ENCODE data around the gene ANKS6. TPM values are rescaled to one million over a fixed set of nuclear protein-coding genes. Genes with fewer than 3 reads are reported as not detected.

ANKS6 gene
- total RNA-seq (10 to 100 TPM; 10.7 to 75.0 (median 26.3) TPM), polyA plus RNA-seq (10 to 100 TPM; 16.8 to 20.2 (median 18.8) TPM)
- long read RNA-seq, donor 1, partial matches to known transcripts, result 0 of 2 reads
- long read RNA-seq, donor 1, other reads (novel, unspliced or antisense), result 0 of 2 reads
- long read RNA-seq, donor 2, partial matches to known transcripts, result 0 of 2 reads
- long read RNA-seq, donor 2, other reads (novel, unspliced or antisense), result 0 of 2 reads
- long read RNA-seq, donor 3, partial matches to known transcripts, result 7 of 7 reads
- long read RNA-seq, donor 3, other reads (novel, unspliced or antisense), result 0 of 7 reads
- long read RNA-seq, donor 4, result 0 reads
- long read RNA-seq, donor 5, partial matches to known transcripts, result 0 of 1 reads
- long read RNA-seq, donor 5, other reads (novel, unspliced or antisense), result 0 of 1 reads
- long read RNA-seq, donor 6, partial matches to known transcripts, result 26 of 28 reads
- long read RNA-seq, donor 6, other reads (novel, unspliced or antisense), result 0 of 28 reads
- long read RNA-seq, donor 7, full-length matches to known transcripts, result 3 of 3 reads
- long read RNA-seq, donor 7, partial matches to known transcripts, result 0 of 3 reads
- long read RNA-seq, donor 7, other reads (novel, unspliced or antisense), result 0 of 3 reads
- long read RNA-seq, donor 8, partial matches to known transcripts, result 0 of 1 reads
- long read RNA-seq, donor 8, other reads (novel, unspliced or antisense), result 0 of 1 reads
- long read RNA-seq, donor 9, result 0 reads
- long read RNA-seq, donor 10, result 0 reads

DNA sequence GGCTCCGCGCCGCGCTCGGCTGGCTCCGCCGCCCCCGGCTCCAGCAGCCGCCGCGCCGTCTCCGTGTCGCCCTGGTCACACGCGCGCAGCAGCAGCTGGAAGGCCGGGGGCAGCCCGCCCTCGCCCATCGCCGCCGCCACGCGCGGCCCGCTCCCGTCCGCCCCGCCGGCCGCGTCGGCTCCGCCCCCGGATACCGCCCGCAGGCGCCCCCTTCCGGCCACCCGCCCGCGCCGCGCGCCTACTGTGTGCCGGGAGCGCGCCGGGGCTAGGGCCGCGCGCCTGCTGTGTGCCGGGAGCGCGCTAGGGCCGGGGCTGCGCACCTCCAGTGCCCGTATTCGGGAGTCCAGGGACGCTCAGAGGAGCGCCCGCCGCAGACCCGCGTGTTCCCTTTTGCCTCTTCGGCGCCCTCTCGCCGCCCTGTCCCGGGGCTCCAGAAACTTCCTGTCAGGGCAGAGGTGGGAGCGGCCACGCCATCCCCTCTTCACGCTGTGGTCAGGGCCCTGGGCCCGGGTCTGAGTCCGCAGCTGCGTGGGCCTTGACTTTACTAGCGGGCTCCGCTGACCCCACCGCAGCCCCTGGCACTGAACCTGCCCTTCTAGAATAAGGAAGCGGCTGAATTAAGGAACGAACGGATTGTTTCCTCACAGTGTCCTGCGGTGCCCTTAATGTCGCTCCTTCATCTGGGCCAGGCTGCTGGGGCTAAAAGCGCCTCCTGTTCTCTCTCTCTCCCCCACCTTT, at the start of gene ANKS6:
ANKS6 (minus strand) TSS at position 192 of the 738 bp plus-strand sequence; CDS start at position 128, 64 bp downstream.
- peak within 1 kb of the TSS; percentile 83 to 89 (median 84) for H3K27ac ChIP-seq
- H3K27me3 ChIP-seq, result no peaks in the 10 kb centered on the region
- peaks cover 18 to 58% (median 38%) of the 10 kb centered on the region in 4 donors for H3K4me1 ChIP-seq
- TF ChIP-seq POLR2A (IDR thresholded peaks at IDR 0.05), result no peak
- no peak for TF ChIP-seq EP300 (IDR thresholded peaks at IDR 0.05)
- peak in 2 of 3 donors; percentile 21 to 31 for TF ChIP-seq POLR2AphosphoS5 (IDR thresholded peaks at IDR 0.05)
- TF ChIP-seq, protein P1, sequence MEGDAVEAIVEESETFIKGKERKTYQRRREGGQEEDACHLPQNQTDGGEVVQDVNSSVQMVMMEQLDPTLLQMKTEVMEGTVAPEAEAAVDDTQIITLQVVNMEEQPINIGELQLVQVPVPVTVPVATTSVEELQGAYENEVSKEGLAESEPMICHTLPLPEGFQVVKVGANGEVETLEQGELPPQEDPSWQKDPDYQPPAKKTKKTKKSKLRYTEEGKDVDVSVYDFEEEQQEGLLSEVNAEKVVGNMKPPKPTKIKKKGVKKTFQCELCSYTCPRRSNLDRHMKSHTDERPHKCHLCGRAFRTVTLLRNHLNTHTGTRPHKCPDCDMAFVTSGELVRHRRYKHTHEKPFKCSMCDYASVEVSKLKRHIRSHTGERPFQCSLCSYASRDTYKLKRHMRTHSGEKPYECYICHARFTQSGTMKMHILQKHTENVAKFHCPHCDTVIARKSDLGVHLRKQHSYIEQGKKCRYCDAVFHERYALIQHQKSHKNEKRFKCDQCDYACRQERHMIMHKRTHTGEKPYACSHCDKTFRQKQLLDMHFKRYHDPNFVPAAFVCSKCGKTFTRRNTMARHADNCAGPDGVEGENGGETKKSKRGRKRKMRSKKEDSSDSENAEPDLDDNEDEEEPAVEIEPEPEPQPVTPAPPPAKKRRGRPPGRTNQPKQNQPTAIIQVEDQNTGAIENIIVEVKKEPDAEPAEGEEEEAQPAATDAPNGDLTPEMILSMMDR (IDR thresholded peaks at IDR 0.05), result peak in 3 of 7 experiments; percentile 27 to 72 (median 28)
- 4 to 18% (median 8%) methylated on average over 12 to 86 of the region's 86 CpGs for WGBS, 5 donors
- H3K4me3 ChIP-seq, result peak within 1 kb of the TSS; percentile 68 to 79 (median 74)
- no peaks in the 10 kb centered on the region for H3K36me3 ChIP-seq
- intact Hi-C loops (cut with DNase I; ENCODE audit: low total_unique reads), result no loop called here
- DNase-seq, result peak; percentile 91 to 93
- peaks cover 0 to 6% (median 2%) of the 10 kb centered on the region in 4 donors for H3K9me3 ChIP-seq

DNA sequence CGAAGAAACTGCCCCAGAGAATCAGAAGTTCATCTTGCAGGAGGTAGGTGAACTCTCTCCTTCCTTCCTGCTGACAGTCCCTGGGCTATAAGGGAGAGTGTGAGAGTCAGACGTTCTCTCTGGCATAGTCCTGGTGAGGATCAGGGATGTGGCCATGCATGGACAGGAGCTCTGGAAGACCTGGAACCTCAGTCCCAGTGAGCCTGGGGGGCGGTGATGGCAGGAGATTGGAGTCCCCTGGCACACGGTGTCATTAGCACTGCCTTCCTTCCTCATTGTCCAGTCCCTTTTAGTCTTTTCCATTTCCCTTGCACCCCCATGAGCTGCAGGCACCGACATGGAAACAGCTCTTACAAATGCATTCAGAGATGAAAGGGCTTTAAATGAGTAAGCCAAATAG, 49.7 kb upstream of the ANKS6 start:
- TF ChIP-seq POLR2A (IDR thresholded peaks at IDR 0.05), result no peak
- TF ChIP-seq POLR2AphosphoS5 (IDR thresholded peaks at IDR 0.05), result no peak
- TF ChIP-seq, protein P1 (IDR thresholded peaks at IDR 0.05), result no peak
- TF ChIP-seq EP300 (IDR thresholded peaks at IDR 0.05), result no peak
- intact Hi-C loops (cut with DNase I; ENCODE audit: low total_unique reads), result no loop called here
- WGBS, 5 donors, result 82 to 89% (median 83%) methylated on average over 4 to 5 of the region's 5 CpGs

DNA sequence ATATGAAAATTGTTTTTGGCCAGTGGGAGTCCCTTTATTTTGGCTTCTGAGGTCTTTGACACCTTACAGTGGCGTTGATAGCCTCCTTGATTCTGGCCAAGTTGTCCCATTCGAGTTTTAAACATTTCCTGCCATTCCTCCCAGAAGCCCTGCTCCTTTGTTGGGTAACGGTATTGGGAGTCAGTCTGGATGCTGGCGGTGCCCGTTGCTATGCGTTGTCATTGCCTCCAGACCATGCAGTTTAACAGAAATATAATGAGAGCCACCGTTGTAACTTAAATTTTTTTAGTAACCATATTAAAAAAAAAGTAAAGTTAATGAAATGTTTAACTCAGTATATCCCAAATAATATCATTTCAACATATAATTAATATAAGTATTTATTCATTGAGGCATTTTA, 46.2 kb upstream of the ANKS6 start:
- no peak overlapping the region for H3K4me3 ChIP-seq
- DNase-seq, result no peak
- H3K4me1 ChIP-seq, result no peaks in the 10 kb centered on the region
- no peaks in the 10 kb centered on the region for H3K9me3 ChIP-seq
- peaks cover 17 to 73% (median 63%) of the 10 kb centered on the region in 4 donors for H3K36me3 ChIP-seq
- TF ChIP-seq, protein P1 (IDR thresholded peaks at IDR 0.05), result no peak
- TF ChIP-seq POLR2AphosphoS5 (IDR thresholded peaks at IDR 0.05) (no peak), POLR2A (IDR thresholded peaks at IDR 0.05) (no peak), EP300 (IDR thresholded peaks at IDR 0.05) (no peak)
- intact Hi-C loops (cut with DNase I; ENCODE audit: low total_unique reads), result no loop called here
- H3K27ac ChIP-seq, result no peak overlapping the region
- H3K27me3 ChIP-seq, result no peaks in the 10 kb centered on the region
- WGBS, 5 donors, result 86 to 89% (median 87%) methylated on average over 7 of the region's 7 CpGs

More for the DNA sequence above, 49.7 kb upstream of the ANKS6 start:
- Histone ChIP-seq H3K36me3 (peaks cover 9 to 38% (median 29%) of the 10 kb centered on the region in 4 donors), H3K27me3 (no peaks in the 10 kb centered on the region), H3K9me3 (no peaks in the 10 kb centered on the region), H3K4me1 (peaks cover 0 to 25% (median 17%) of the 10 kb centered on the region in 4 donors), H3K27ac (no peak overlapping the region), H3K4me3 (no peak overlapping the region)
- no peak for DNase-seq

DNA sequence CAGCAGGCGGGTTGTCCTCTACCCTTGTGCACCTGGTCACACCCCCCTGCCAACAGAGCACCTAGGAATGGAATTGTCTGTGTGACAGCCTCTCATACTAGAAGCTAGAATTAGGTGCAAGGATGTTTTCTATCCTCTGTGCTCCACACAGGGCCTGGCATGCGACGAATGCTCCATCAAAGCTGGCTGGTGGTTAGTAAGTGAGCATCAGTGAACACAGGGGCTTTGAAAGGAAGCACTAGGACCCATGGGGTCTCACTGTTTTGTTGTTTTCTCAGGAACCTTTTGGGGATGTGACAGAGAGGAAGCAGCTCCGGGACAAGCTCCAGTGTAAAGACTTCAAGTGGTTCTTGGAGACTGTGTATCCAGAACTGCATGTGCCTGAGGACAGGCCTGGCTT, 43.4 kb upstream of the ANKS6 start:
- no peaks in the 10 kb centered on the region for H3K27me3 ChIP-seq
- 61 to 96% (median 77%) methylated on average over 4 of the region's 4 CpGs for WGBS, 5 donors
- no peak for DNase-seq
- H3K9me3 ChIP-seq, result no peaks in the 10 kb centered on the region
- peaks cover 11 to 83% (median 65%) of the 10 kb centered on the region in 4 donors for H3K36me3 ChIP-seq
- no peaks in the 10 kb centered on the region for H3K4me1 ChIP-seq
- no peak overlapping the region for H3K4me3 ChIP-seq
- no peak overlapping the region for H3K27ac ChIP-seq
- intact Hi-C loops (cut with DNase I; ENCODE audit: low total_unique reads), result no loop called here
- TF ChIP-seq POLR2AphosphoS5 (IDR thresholded peaks at IDR 0.05) (no peak), EP300 (IDR thresholded peaks at IDR 0.05) (no peak), POLR2A (IDR thresholded peaks at IDR 0.05) (no peak)
- TF ChIP-seq, protein P1 (IDR thresholded peaks at IDR 0.05), result no peak

Measured in stomach (tissue), 19 donors.